ENCODE results near the gene LSM10. TPM values are rescaled to one million over a fixed set of nuclear protein-coding genes. Genes with fewer than 3 reads are reported as not detected.

Gene LSM10
- total and polyA plus RNA-seq, 9 of the 15 experiments (the other 6 are each of a cell fraction or from before 2014, with no cell fraction given): 13.2 to 146 (median 68.9) TPM

GRCh38 chr1:36352125-36352909 lies 45.4 kb downstream of the LSM10 start (continued):
- TF ChIP-seq PTRF (tag; IDR thresholded peaks at IDR 0.05) (no peak), ZNF449 (CRISPR knock-in tag; IDR thresholded peaks at IDR 0.05) (no peak), ZNF561 (CRISPR knock-in tag; conservative IDR thresholded peaks at IDR 0.05) (no peak), ZNF707 (CRISPR knock-in tag; conservative IDR thresholded peaks at IDR 0.05) (no peak), KLF10 (CRISPR knock-in tag; IDR thresholded peaks at IDR 0.05) (no peak), ZNF436 (CRISPR knock-in tag; IDR thresholded peaks at IDR 0.05) (no peak), ARID4B (CRISPR knock-in tag; IDR thresholded peaks at IDR 0.05) (no peak), RBM22 (IDR thresholded peaks at IDR 0.05; ENCODE audit: low read depth, low read length, poor library complexity, severe bottlenecking) (no peak)

All from K562 (cell line).